K562 (cell line): ENCODE data around the gene ZNF724. TPM values are rescaled to one million over a fixed set of nuclear protein-coding genes. Genes with fewer than 3 reads are reported as not detected.

Experiments
- ATAC-seq: fragments of 200-7000 bp; cut with Tn5 transposase; 3 replicates; pipeline ENCODE4 v1.9.1; 2020; ENCODE audit warnings: moderate library complexity
- BruUV-seq: library from RNA; stranded (reverse); fragments of 400-500 nt; replicated peaks from 2 replicates; lab custom pipeline; 2021; lab: Mats Ljungman, UMichigan
- CTCF ChIA-PET: fragments of 300-600 bp; formaldehyde crosslinking; extraction: SDS; loops from one replicate; lab custom pipeline; 2021; ENCODE audit warnings: low intra/inter-chr PET ratio; lab: Yijun Ruan, JAX
- POLR2A ChIA-PET: fragments of 300-600, 350-650 bp; sonication (Branson Sonifier 250); formaldehyde crosslinking; extraction: SDS; loops from one replicate; lab custom pipeline; 2021; ENCODE audit warnings: antibody characterized with exemption, inconsistent platforms; lab: Yijun Ruan, JAX
- DNase-seq, 4 experiments: peaks; one replicate each; pipeline versions ENCODE4 v3.0.0 to v3.0.0-alpha.2; 2011 to 2018; ENCODE audit warnings: low spot score in 3 of 4, mixed read lengths in 3 of 4; ENCODE audit errors: extremely low read depth in 1 of 4
- FAIRE-seq: peaks from 2 replicates; lab custom pipeline; 2011; peaks lifted over from hg19 to GRCh38; lab: Jason Lieb, UNC
- H2AFZ ChIP-seq: 2 replicates; pipeline ENCODE4 v1.6.0; 2011; ENCODE audit warnings: low read depth, low read length, control low read depth, inconsistent platforms
- H3K27ac ChIP-seq: fragments of 200-600 bp; 3 replicates; pipeline ENCODE4 v1.8.0; 2011; ENCODE audit warnings: low read depth, mild to moderate bottlenecking, control low read depth, inconsistent platforms, low read length, moderate library complexity, mixed read lengths; ENCODE audit errors: extremely low read depth
- H3K27me3 ChIP-seq, 2 experiments: fragments of 300-600 bp in 1 of 2; 2 replicates in 1 of 2; 3 replicates in 1 of 2; pipeline versions ENCODE4 v1.6.0 to v1.8.0; 2011; ENCODE audit warnings: inconsistent platforms in 2 of 2, low read length in 2 of 2, mild to moderate bottlenecking in 1 of 2, mixed read lengths in 1 of 2, moderate library complexity in 1 of 2; ENCODE audit not compliant: control insufficient read depth in 2 of 2, insufficient read depth in 2 of 2
- H3K36me3 ChIP-seq: fragments of 300-600 bp; 3 replicates; pipeline ENCODE4 v1.8.0; 2011; ENCODE audit warnings: mild to moderate bottlenecking, low read length, inconsistent platforms; ENCODE audit not compliant: control insufficient read depth, insufficient read depth
- H3K4me1 ChIP-seq, 2 experiments: fragments of 200-600 bp in 1 of 2; replicated peaks in 1 of 2; 2 replicates in 1 of 2; 3 replicates in 1 of 2; pipeline versions ENCODE4 v1.5.1 to v1.8.0; 2011; ENCODE audit warnings: inconsistent platforms in 2 of 2, low read length in 2 of 2, mild to moderate bottlenecking in 1 of 2, mixed read lengths in 1 of 2, moderate library complexity in 1 of 2; ENCODE audit not compliant: control insufficient read depth in 2 of 2, insufficient read depth in 2 of 2
- H3K4me2 ChIP-seq: 2 replicates; pipeline ENCODE4 v1.6.1; 2011; ENCODE audit warnings: low read length, control low read depth, inconsistent platforms, mixed read lengths; ENCODE audit not compliant: insufficient read depth
- H3K4me3 ChIP-seq: fragments of 200-600 bp; sonication (generic), shearing (Covaris generic); 2 replicates; pipeline ENCODE4 v1.5.1; 2016; ENCODE audit warnings: control low read depth, inconsistent platforms
- H3K79me2 ChIP-seq: fragments of 200-600 bp; 3 replicates; pipeline ENCODE4 v1.8.0; 2011; ENCODE audit warnings: low read length, inconsistent platforms; ENCODE audit not compliant: control insufficient read depth, insufficient read depth
- H3K9ac ChIP-seq, 2 experiments: 2 replicates each; pipeline versions ENCODE4 v1.6.0 to v1.6.1; 2011; ENCODE audit warnings: low read depth in 2 of 2, low read length in 2 of 2, control low read depth in 1 of 2, inconsistent platforms in 1 of 2, mild to moderate bottlenecking in 1 of 2, mixed read lengths in 1 of 2; ENCODE audit not compliant: insufficient read depth in 1 of 2
- H3K9me1 ChIP-seq: one replicate; pipeline ENCODE4 v1.6.0; 2011; ENCODE audit warnings: inconsistent platforms, mild to moderate bottlenecking, low read length, moderate library complexity; ENCODE audit not compliant: control insufficient read depth, insufficient read depth
- H3K9me3 ChIP-seq: replicated peaks from 2 replicates; pipeline ENCODE4 v1.5.1; 2011; ENCODE audit warnings: low read depth, low read length, inconsistent platforms; ENCODE audit not compliant: control insufficient read depth, insufficient read depth
- H4K20me1 ChIP-seq: replicated peaks from 2 replicates; pipeline ENCODE4 v1.6.1; 2011; ENCODE audit warnings: low read length, inconsistent platforms, mixed read lengths; ENCODE audit not compliant: control insufficient read depth, insufficient read depth
- BCLAF1 ChIP-seq, 2 experiments: fragments of 450-650 bp in 1 of 2; IDR thresholded peaks; 2 replicates each; pipeline ENCODE4 v1.6.1; 2011 to 2017; ENCODE audit warnings: low read depth in 2 of 2, antibody characterized with exemption in 1 of 2, borderline replicate concordance in 1 of 2, low read length in 1 of 2, mild to moderate bottlenecking in 1 of 2, mixed read lengths in 1 of 2; ENCODE audit not compliant: control insufficient read depth in 1 of 2
- COPS2 ChIP-seq: fragments of 450-650 bp; conservative IDR thresholded peaks from 2 replicates; pipeline ENCODE4 v1.6.1; 2016; ENCODE audit warnings: mild to moderate bottlenecking, moderate library complexity
- EHMT2 ChIP-seq: fragments of 450-650 bp; IDR thresholded peaks from 2 replicates; pipeline ENCODE4 v1.6.1; 2018; ENCODE audit warnings: antibody characterized with exemption
- GTF2E2 ChIP-seq: fragments of 200-800 bp; sonication (Bioruptor generic); IDR thresholded peaks from 2 replicates; pipeline ENCODE4 v1.6.1; 2016; ENCODE audit warnings: missing genetic modification characterization, missing compliant biosample characterization
- HNRNPL ChIP-seq: fragments of 200-400 bp; formaldehyde crosslinking; IDR thresholded peaks from 2 replicates; pipeline ENCODE4 v1.6.1; 2017; ENCODE audit warnings: low read depth, mild to moderate bottlenecking, low read length
- HOXB6 ChIP-seq: fragments of 250-450 bp; sonication (Bioruptor Pico); IDR thresholded peaks from 2 replicates; pipeline ENCODE4 v1.5.1; 2022; ENCODE audit warnings: mild to moderate bottlenecking, borderline replicate concordance
- ILK ChIP-seq: fragments of 450-650 bp; IDR thresholded peaks from 2 replicates; pipeline ENCODE4 v1.6.1; 2016; ENCODE audit warnings: missing genetic modification characterization, low read depth, mild to moderate bottlenecking, missing compliant biosample characterization, moderate library complexity, borderline replicate concordance
- SMAD2 ChIP-seq: fragments of 150-350 bp; IDR thresholded peaks from 2 replicates; pipeline ENCODE4 v1.6.1; 2014; ENCODE audit warnings: low read depth, mild to moderate bottlenecking, low read length
- STAT5B ChIP-seq: fragments of 250-450 bp; sonication (Bioruptor Pico); IDR thresholded peaks from 2 replicates; pipeline ENCODE4 v1.8.0; 2021; ENCODE audit warnings: mild to moderate bottlenecking, inconsistent platforms
- WGBS: fragments of 100-300 bp; shearing (Covaris generic); methylation state at CpG from one replicate; pipeline ENCODE4 v1.1.6; 2016; ENCODE audit warnings: low coverage, mixed read lengths; ENCODE audit not compliant: insufficient coverage; ENCODE audit errors: missing lambda C conversion rate; 5-methylcytosine and 5-hydroxymethylcytosine counted together
- in situ Hi-C: fragments of 300-500 bp; cut with MboI; formaldehyde crosslinking; loops from 4 replicates; pipeline ENCODE4 v1.15.0; 2018; ENCODE audit warnings: inconsistent platforms, mixed read lengths
- intact Hi-C: fragments of 100-400 bp; cut with micrococcal nuclease; formaldehyde crosslinking; loops from 2 replicates; pipeline ENCODE4 v1.14.2; 2022
- polyA plus RNA-seq, 8 experiments: library from polyadenylated mRNA; depleted of rRNA in 4 of 8; stranded (reverse) in 5 of 8; unstranded in 3 of 8; fragments of >200 nt; fragmentation: Nextera tagmentation in 2 of 8; fragmentation: Illumina TruSeq in 1 of 8; extraction: Ambion mirVana in 2 of 8; extraction: Trizol in 1 of 8; gene quantifications; 2 replicates each; pipeline versions ENCODE4 v1.2.1 to v1.2.3, GENCODE V29; 2011 to 2014; ENCODE audit warnings: inconsistent platforms in 1 of 8, missing spikeins in 1 of 8
- total RNA-seq, 7 experiments: library from RNA; depleted of rRNA in 6 of 7; stranded (reverse); fragments of >200 nt in 6 of 7; fragmentation: Illumina TruSeq in 2 of 7; extraction: Trizol in 2 of 7; gene quantifications; 2 replicates each; pipeline versions ENCODE4 v1.2.1 to v1.2.3, GENCODE V29; 2011 to 2021; ENCODE audit warnings: low replicate concordance in 1 of 7
- TF ChIP-seq, protein P1 (sequence below), 2 experiments: IDR thresholded peaks in 1 of 2; conservative IDR thresholded peaks in 1 of 2; 2 replicates each; pipeline ENCODE4 v1.6.1; 2016; ENCODE audit warnings: low read depth in 2 of 2, mild to moderate bottlenecking in 1 of 2, missing compliant biosample characterization in 1 of 2, missing genetic modification characterization in 1 of 2, moderate library complexity in 1 of 2
- TF ChIP-seq, protein P2 (sequence below): fragments of 450-650 bp; IDR thresholded peaks from 2 replicates; pipeline ENCODE4 v1.6.1; 2018; ENCODE audit warnings: mild to moderate bottlenecking, low read depth; ENCODE audit not compliant: partially characterized antibody

Gene ZNF724
- total and polyA plus RNA-seq, 9 of the 15 experiments (the other 6 are each of a cell fraction or from before 2014, with no cell fraction given) = 0.18 to 4.2 (median 1.8) TPM

DNA sequence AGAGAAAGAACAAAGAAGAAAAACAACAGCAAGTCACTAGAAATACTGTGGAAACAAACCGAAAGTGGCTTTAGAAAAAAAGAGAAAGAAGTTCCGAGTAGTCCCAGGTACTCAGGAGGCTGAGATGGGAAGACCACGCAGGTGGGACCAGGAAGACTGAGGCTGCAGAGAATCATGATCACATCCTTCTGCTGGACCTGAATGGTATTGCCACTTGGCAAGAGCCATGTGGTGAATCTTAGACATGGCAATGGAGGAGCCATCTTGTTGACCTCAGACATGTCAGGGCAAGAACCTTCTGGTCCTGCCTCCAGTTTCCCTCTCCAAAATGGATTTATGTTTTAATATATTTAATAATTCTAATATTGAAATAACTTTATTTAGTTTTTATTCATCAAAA, 37.4 kb upstream of the ZNF724 start:
- no peak overlapping the region for H3K9ac ChIP-seq
- no peak overlapping the region for H3K4me2 ChIP-seq
- WGBS = 0% methylated on average over 3 of the region's 3 CpGs
- no peak overlapping the region for H3K4me3 ChIP-seq
- H3K27me3 ChIP-seq = no peaks in the 10 kb centered on the region
- POLR2A ChIA-PET = no interaction called here
- no peaks in the 10 kb centered on the region for H3K79me2 ChIP-seq
- in situ Hi-C loops (no loop called here), intact Hi-C loops (no loop called here)
- no peak overlapping the region for H3K27ac ChIP-seq
- DNase-seq (no peak), FAIRE-seq (no peak), ATAC-seq (no peak)
- no peaks in the 10 kb centered on the region for H3K36me3 ChIP-seq
- no peaks in the 10 kb centered on the region for H3K9me1 ChIP-seq
- CTCF ChIA-PET = no interaction called here
- H3K9me3 ChIP-seq = 0 out of 2 replicates have a peak, but pooled peaks cover 2% of the 10 kb centered on the region
- H4K20me1 ChIP-seq = no peaks in the 10 kb centered on the region
- no peaks in the 10 kb centered on the region for H3K4me1 ChIP-seq
- BruUV-seq = no TSS peak
- no peak overlapping the region for H2AFZ ChIP-seq
- TF ChIP-seq COPS2 = no peak
- no peak for TF ChIP-seq STAT5B (CRISPR knock-in tag)
- no peak for TF ChIP-seq SMAD2
- TF ChIP-seq HNRNPL = no peak
- TF ChIP-seq ILK = no peak
- TF ChIP-seq, protein P1, sequence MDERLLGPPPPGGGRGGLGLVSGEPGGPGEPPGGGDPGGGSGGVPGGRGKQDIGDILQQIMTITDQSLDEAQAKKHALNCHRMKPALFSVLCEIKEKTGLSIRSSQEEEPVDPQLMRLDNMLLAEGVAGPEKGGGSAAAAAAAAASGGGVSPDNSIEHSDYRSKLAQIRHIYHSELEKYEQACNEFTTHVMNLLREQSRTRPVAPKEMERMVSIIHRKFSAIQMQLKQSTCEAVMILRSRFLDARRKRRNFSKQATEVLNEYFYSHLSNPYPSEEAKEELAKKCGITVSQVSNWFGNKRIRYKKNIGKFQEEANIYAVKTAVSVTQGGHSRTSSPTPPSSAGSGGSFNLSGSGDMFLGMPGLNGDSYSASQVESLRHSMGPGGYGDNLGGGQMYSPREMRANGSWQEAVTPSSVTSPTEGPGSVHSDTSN (CRISPR knock-in tag; IDR thresholded peaks at IDR 0.05; ENCODE audit: low read depth) = no peak
- TF ChIP-seq, protein P1 (tag; conservative IDR thresholded peaks at IDR 0.05; ENCODE audit: low read depth) = no peak
- TF ChIP-seq HOXB6 (CRISPR knock-in tag) = no peak
- TF ChIP-seq GTF2E2 = no peak
- TF ChIP-seq EHMT2 = no peak
- TF ChIP-seq BCLAF1 (IDR thresholded peaks at IDR 0.05; ENCODE audit: borderline replicate concordance in 1 of 2, control insufficient read depth in 1 of 2, low read depth in 2 of 2, low read length in 1 of 2) = no peak
- TF ChIP-seq, protein P2, sequence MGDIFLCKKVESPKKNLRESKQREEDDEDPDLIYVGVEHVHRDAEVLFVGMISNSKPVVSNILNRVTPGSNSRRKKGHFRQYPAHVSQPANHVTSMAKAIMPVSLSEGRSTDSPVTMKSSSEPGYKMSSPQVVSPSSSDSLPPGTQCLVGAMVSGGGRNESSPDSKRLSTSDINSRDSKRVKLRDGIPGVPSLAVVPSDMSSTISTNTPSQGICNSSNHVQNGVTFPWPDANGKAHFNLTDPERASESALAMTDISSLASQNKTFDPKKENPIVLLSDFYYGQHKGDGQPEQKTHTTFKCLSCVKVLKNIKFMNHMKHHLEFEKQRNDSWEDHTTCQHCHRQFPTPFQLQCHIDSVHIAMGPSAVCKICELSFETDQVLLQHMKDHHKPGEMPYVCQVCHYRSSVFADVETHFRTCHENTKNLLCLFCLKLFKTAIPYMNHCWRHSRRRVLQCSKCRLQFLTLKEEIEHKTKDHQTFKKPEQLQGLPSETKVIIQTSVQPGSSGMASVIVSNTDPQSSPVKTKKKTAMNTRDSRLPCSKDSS = no peak
